SK-N-SH (cell line): ENCODE measurements around the gene RPS6KL1. TPM values are rescaled to one million over a fixed set of nuclear protein-coding genes. Genes with fewer than 3 reads are reported as not detected.

Experiments
- CTCF ChIA-PET: fragments of 300-600, 350-600 bp; formaldehyde crosslinking; extraction: SDS; loops from one replicate; lab custom pipeline; 2021; lab: Yijun Ruan, JAX
- POLR2A ChIA-PET: fragments of 350-600 bp; sonication (Branson Sonifier 250); formaldehyde crosslinking; extraction: SDS; loops from one replicate; lab custom pipeline; 2020; ENCODE audit warnings: antibody characterized with exemption, inconsistent platforms; lab: Yijun Ruan, JAX
- DNase-seq: peaks from one replicate; pipeline ENCODE4 v3.0.0; 2012
- H2AFZ ChIP-seq: fragments of 200-600 bp; sonication (generic); 2 replicates; pipeline ENCODE4 v1.8.1; 2016; ENCODE audit warnings: antibody characterized with exemption, mild to moderate bottlenecking, low read depth
- H3F3A ChIP-seq: fragments of 200-600 bp; sonication (generic); replicated peaks from 2 replicates; pipeline ENCODE3; 2016; ENCODE audit warnings: antibody characterized with exemption, mild to moderate bottlenecking; ENCODE audit not compliant: insufficient read depth
- H3K27ac ChIP-seq, 2 experiments: fragments of 200-500 bp in 1 of 2; fragments of 200-600 bp in 1 of 2; sonication (Bioruptor generic) in 1 of 2; sonication (generic), shearing (Covaris generic) in 1 of 2; 2 replicates each; pipeline versions ENCODE4 v1.5.1 to v1.6.1; 2014 to 2016; ENCODE audit warnings: low read depth in 2 of 2, inconsistent platforms in 1 of 2, low read length in 1 of 2, mild to moderate bottlenecking in 1 of 2, mixed read lengths in 1 of 2
- H3K27me3 ChIP-seq: fragments of 200-600 bp; sonication (generic), shearing (Covaris generic); 2 replicates; pipeline ENCODE4 v1.6.1; 2016; ENCODE audit warnings: mixed run types; ENCODE audit not compliant: insufficient read depth
- H3K36me3 ChIP-seq, 2 experiments: fragments of 200-500 bp in 1 of 2; fragments of 200-600 bp in 1 of 2; sonication (Bioruptor generic) in 1 of 2; sonication (generic) in 1 of 2; replicated peaks in 1 of 2; 2 replicates each; pipeline versions ENCODE3 to v1.5.1; 2014 to 2016; ENCODE audit warnings: low read length in 1 of 2, mild to moderate bottlenecking in 1 of 2; ENCODE audit not compliant: insufficient read depth in 2 of 2, control insufficient read depth in 1 of 2
- H3K4me1 ChIP-seq, 2 experiments: fragments of 200-500 bp in 1 of 2; fragments of 200-600 bp in 1 of 2; sonication (Bioruptor generic) in 1 of 2; sonication (generic), shearing (Covaris generic) in 1 of 2; 2 replicates each; pipeline versions ENCODE4 v1.5.1 to v1.6.1; 2014 to 2016; ENCODE audit warnings: low read depth in 1 of 2, low read length in 1 of 2, mixed run types in 1 of 2; ENCODE audit not compliant: insufficient read depth in 2 of 2, control insufficient read depth in 1 of 2
- H3K4me2 ChIP-seq: fragments of 200-600 bp; sonication (generic), shearing (Covaris generic); 2 replicates; pipeline ENCODE4 v1.6.1; 2017; ENCODE audit warnings: mixed run types
- H3K4me3 ChIP-seq, 2 experiments: fragments of 200-500 bp in 1 of 2; fragments of 200-600 bp in 1 of 2; sonication (Bioruptor generic) in 1 of 2; sonication (generic), shearing (Covaris generic) in 1 of 2; 2 replicates each; pipeline versions ENCODE4 v1.5.1 to v1.8.1; 2014 to 2016; ENCODE audit warnings: low read depth in 2 of 2, inconsistent platforms in 1 of 2, low read length in 1 of 2, mild to moderate bottlenecking in 1 of 2, mixed read lengths in 1 of 2, moderate library complexity in 1 of 2
- H3K79me2 ChIP-seq: fragments of 200-600 bp; sonication (generic); 2 replicates; pipeline ENCODE4 v1.8.1; 2017; ENCODE audit warnings: mild to moderate bottlenecking; ENCODE audit not compliant: insufficient read depth
- H3K9ac ChIP-seq: fragments of 200-600 bp; sonication (generic); 2 replicates; pipeline ENCODE4 v1.6.1; 2017; ENCODE audit warnings: mixed run types
- H3K9me2 ChIP-seq: fragments of 200-600 bp; sonication (generic); 2 replicates; pipeline ENCODE4 v1.6.1; 2017; ENCODE audit warnings: mixed run types
- H3K9me3 ChIP-seq: fragments of 200-600 bp; sonication (generic); 2 replicates; pipeline ENCODE4 v1.6.1; 2017; ENCODE audit warnings: mixed run types, mild to moderate bottlenecking, moderate library complexity
- H4K20me1 ChIP-seq: fragments of 200-600 bp; sonication (generic); 2 replicates; pipeline ENCODE4 v1.6.1; 2017; ENCODE audit warnings: mild to moderate bottlenecking, mixed run types; ENCODE audit not compliant: insufficient read depth
- ELF1 ChIP-seq: IDR thresholded peaks from 2 replicates; pipeline ENCODE4 v1.4.0; 2012
- EZH2phosphoT487 ChIP-seq: fragments of 200-600 bp; sonication (generic); IDR thresholded peaks from 2 replicates; pipeline ENCODE4 v1.6.1; 2017; ENCODE audit warnings: low read depth, mixed run types, mild to moderate bottlenecking, antibody characterized with exemption, moderate library complexity, borderline replicate concordance
- FOXJ3 ChIP-seq: sonication (generic); formaldehyde crosslinking; IDR thresholded peaks from 2 replicates; pipeline ENCODE4 v1.5.1; 2020; ENCODE audit warnings: mild to moderate bottlenecking, missing genetic modification reagents
- FOXM1 ChIP-seq: IDR thresholded peaks from 2 replicates; pipeline ENCODE4 v1.4.0; 2012; ENCODE audit warnings: low read depth, mild to moderate bottlenecking
- GABPA ChIP-seq: IDR thresholded peaks from 2 replicates; pipeline ENCODE4 v1.4.0; 2012; ENCODE audit warnings: low read depth, mild to moderate bottlenecking
- JUND ChIP-seq: IDR thresholded peaks from 2 replicates; pipeline ENCODE4 v1.4.0; 2012
- MAX ChIP-seq: IDR thresholded peaks from 2 replicates; pipeline ENCODE4 v1.4.0; 2012; ENCODE audit warnings: low read depth
- RCOR1 ChIP-seq: fragments of 150-350 bp; IDR thresholded peaks from 2 replicates; pipeline ENCODE4 v1.6.1; 2017; ENCODE audit warnings: antibody characterized with exemption, low read length
- SIN3A ChIP-seq: IDR thresholded peaks from 2 replicates; pipeline ENCODE4 v1.6.1; 2012; ENCODE audit warnings: low read depth, mild to moderate bottlenecking, low read length, moderate library complexity, borderline replicate concordance
- TCF12 ChIP-seq: IDR thresholded peaks from 2 replicates; pipeline ENCODE4 v1.4.0; 2012
- TEAD4 ChIP-seq: IDR thresholded peaks from 2 replicates; pipeline ENCODE4 v1.4.0; 2012; ENCODE audit warnings: mild to moderate bottlenecking, borderline replicate concordance; ENCODE audit not compliant: insufficient read depth
- USF1 ChIP-seq: IDR thresholded peaks from 2 replicates; pipeline ENCODE4 v1.4.0; 2012; ENCODE audit warnings: low read depth, borderline replicate concordance
- YY1 ChIP-seq: IDR thresholded peaks from 2 replicates; pipeline ENCODE4 v1.4.0; 2012; ENCODE audit warnings: low read depth, mild to moderate bottlenecking
- ZBTB33 ChIP-seq: IDR thresholded peaks from 2 replicates; pipeline ENCODE4 v1.4.0; 2012; ENCODE audit warnings: low read depth, borderline replicate concordance
- WGBS: methylation state at CpG from one replicate; pipeline ENCODE4 v1.1.6; 2017; ENCODE audit warnings: low lambda C conversion rate; 5-methylcytosine and 5-hydroxymethylcytosine counted together
- polyA plus RNA-seq, 3 experiments: library from polyadenylated mRNA; depleted of rRNA; stranded (reverse); fragments of >200 nt; gene quantifications; 2 replicates each; pipeline ENCODE4 v1.2.3, GENCODE V29; 2012

The RPS6KL1 gene
- polyA plus RNA-seq, 1 of the 3 experiments (the other 2 are of a cell fraction) = 2.5 TPM

- Histone ChIP-seq H3K79me2 (no peaks in the 10 kb centered on the region), H3K9me2 (no peaks in the 10 kb centered on the region), H3K4me2 (no peak overlapping the region), H3K36me3 (no peaks in the 10 kb centered on the region), H3K4me3 (no peak overlapping the region), H3K27me3 (no peaks in the 10 kb centered on the region), H3K4me1 (peaks cover 0 to 6% of the 10 kb centered on the region in 2 experiments; a peak in 1 of 4 replicates), H3K27ac (no peak overlapping the region), H3F3A (no peaks in the 10 kb centered on the region), H3K9me3 (no peaks in the 10 kb centered on the region), H2AFZ (no peak overlapping the region), H3K9ac (no peak overlapping the region), H4K20me1 (no peaks in the 10 kb centered on the region)
- whole genome bisulfite sequencing = 73% methylated on average over 10 of the region's 10 CpGs
- TF ChIP-seq JUND = no peak
- no peak for TF ChIP-seq RCOR1
- no peak for TF ChIP-seq ELF1
- TF ChIP-seq YY1 = no peak
- TF ChIP-seq GABPA = no peak
- TF ChIP-seq TCF12 = no peak
- no peak for TF ChIP-seq FOXJ3 (CRISPR knock-in tag)
- TF ChIP-seq TEAD4 = no peak
- no peak for TF ChIP-seq SIN3A
- TF ChIP-seq ZBTB33 = no peak
- TF ChIP-seq FOXM1 = no peak
- no peak for TF ChIP-seq EZH2phosphoT487
- no peak for TF ChIP-seq MAX
- no peak for DNase-seq
- POLR2A ChIA-PET = interaction anchor here (1.6 to 1.9 kb wide), 3 partner anchors 14 to 47 kb away, joined by 4 to 8 read pairs (median 7); no protein-coding TSS in a partner anchor
- CTCF ChIA-PET = interaction anchor here (0.6 to 20.8 kb wide), 27 partner anchors 8 to 701 kb away, joined by 3 to 537 read pairs (median 5); partner anchors contain the start of genes DLST, EIF2B2, LTBP2 and PROX2
Measured at GRCh38 chr14:74859757-74860552, 63.1 kb downstream of the RPS6KL1 start.

- H3F3A ChIP-seq = peaks cover 3% of the 10 kb centered on the region
- CTCF ChIA-PET = interaction anchor here (0.9 to 20.8 kb wide), 5 partner anchors 8 to 231 kb away, joined by 3 to 537 read pairs (median 6); no protein-coding TSS in a partner anchor
Measured at GRCh38 chr14:74858022-74858421, 65.0 kb downstream of the RPS6KL1 start.

More at GRCh38 chr14:74858022-74858421, 65.0 kb downstream of the RPS6KL1 start:
- no peaks in the 10 kb centered on the region for H3K9me3 ChIP-seq
- no peaks in the 10 kb centered on the region for H3K36me3 ChIP-seq
- H3K4me1 ChIP-seq = peaks cover 0 to 19% of the 10 kb centered on the region in 2 experiments; a peak in 2 of 4 replicates
- H4K20me1 ChIP-seq = no peaks in the 10 kb centered on the region
- no peaks in the 10 kb centered on the region for H3K9me2 ChIP-seq
- POLR2A ChIA-PET = interaction anchor here (1.4 kb wide), 1 partner anchor 48 kb away, joined by 4 read pairs; no protein-coding TSS in a partner anchor
- H3K4me3 ChIP-seq = no peak overlapping the region
- no peaks in the 10 kb centered on the region for H3K27me3 ChIP-seq
- TF ChIP-seq GABPA = no peak
- TF ChIP-seq USF1 = no peak
- no peak overlapping the region for H2AFZ ChIP-seq
- DNase-seq = no peak
- H3K27ac ChIP-seq = no peak overlapping the region
- 55% methylated on average over 1 of the region's 1 CpG for WGBS
- no peaks in the 10 kb centered on the region for H3K79me2 ChIP-seq
- H3K9ac ChIP-seq = no peak overlapping the region
- H3K4me2 ChIP-seq = no peak overlapping the region
